GM19239 (cell line): ENCODE data around the gene ELP6.
"Not testable (repeated sequence)": the region's sequence is repeated elsewhere in the genome, so short reads cannot be mapped to it uniquely, and the experiment has no call there.

Experiments used
- DNase-seq: peaks from one replicate; pipeline ENCODE4 v3.0.0; 2011; ENCODE audit warnings: low spot score; ENCODE audit not compliant: insufficient read length
- FAIRE-seq: peaks from 2 replicates; lab custom pipeline; 2011; peaks lifted over from hg19 to GRCh38; lab: Jason Lieb, UNC

Gene ELP6

DNA sequence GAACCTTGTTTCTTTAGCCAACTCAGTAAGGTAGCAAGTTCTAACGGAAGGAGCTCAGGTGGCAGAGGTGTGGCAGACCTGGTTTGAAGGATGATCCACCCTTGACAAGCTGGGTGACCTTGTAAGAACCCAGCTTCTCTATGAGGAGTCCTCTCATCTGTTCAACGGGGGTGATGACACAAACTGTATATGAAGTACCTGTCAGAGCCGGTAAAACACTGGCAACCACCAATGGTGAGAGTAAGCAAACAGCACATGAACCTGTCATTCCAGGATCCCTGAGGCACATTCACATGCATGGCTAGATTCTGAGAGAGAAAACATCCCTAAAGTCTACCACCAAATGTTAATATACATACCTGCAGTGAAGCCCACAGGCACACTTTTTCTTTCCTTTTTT is 40.1 kb downstream of the ELP6 start:
- DNase-seq (no peak), FAIRE-seq (no peak)

DNA sequence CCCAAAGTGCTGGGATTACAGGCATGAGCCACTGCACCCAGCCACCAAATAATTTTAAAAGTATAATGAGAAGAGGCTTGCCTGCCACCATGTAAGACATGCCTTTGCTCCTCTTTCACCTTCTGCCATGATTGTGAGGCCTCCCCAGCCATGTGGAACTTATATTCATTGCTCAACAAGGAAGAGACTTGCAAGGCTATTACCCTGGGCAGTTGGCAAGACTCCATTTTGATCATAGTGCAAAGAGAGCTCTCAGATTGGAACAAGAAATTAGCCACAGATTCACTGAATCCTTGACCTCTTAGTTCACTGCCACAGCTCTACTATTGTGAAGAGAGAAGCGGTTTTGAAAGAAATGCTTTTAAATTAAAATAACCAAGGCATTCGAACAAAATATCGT is 43.9 kb downstream of the ELP6 start:
- DNase-seq (no peak), FAIRE-seq (no peak)

DNA sequence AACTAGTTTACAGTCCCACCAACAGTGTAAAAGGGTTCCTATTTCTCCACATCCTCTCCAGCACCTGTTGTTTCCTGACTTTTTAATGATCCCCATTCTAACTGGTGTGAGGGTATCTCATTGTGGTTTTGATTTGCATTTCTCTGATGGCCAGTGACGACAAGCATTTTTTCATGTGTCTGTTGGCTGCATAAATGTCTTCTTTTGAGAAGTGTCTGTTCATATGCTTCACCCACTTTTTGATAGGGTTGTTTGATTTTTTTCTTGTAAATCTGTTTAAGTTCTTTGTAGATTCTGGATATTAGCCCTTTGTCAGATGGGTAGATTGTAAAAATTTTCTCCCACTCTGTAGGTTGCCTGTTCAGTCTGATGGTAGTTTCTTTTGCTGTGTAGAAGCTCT is 45.2 kb downstream of the ELP6 start:
- FAIRE-seq, result not testable (repeated sequence)

DNA sequence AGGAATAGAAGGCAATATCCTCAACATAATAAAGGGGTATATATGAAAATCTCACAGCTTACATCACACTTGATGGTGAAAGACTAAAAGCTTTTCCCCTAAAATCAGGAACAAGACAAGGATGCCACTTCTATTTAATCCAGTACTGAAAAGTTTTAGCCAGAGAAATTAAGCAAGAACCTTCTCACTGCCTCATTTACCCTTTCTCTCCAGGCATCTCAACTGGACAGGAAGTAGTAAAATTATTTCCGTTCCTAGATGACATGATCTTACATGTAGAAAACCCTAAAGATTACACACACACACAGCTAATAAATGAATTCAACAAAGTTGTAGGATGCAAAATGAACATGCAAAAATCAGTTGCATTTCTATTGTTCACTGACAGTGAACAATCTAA is 48.9 kb downstream of the ELP6 start:
- DNase-seq, result no peak
- FAIRE-seq, result no peak

More for the DNA sequence above, 45.2 kb downstream of the ELP6 start:
- DNase-seq, result not testable (repeated sequence)

DNA sequence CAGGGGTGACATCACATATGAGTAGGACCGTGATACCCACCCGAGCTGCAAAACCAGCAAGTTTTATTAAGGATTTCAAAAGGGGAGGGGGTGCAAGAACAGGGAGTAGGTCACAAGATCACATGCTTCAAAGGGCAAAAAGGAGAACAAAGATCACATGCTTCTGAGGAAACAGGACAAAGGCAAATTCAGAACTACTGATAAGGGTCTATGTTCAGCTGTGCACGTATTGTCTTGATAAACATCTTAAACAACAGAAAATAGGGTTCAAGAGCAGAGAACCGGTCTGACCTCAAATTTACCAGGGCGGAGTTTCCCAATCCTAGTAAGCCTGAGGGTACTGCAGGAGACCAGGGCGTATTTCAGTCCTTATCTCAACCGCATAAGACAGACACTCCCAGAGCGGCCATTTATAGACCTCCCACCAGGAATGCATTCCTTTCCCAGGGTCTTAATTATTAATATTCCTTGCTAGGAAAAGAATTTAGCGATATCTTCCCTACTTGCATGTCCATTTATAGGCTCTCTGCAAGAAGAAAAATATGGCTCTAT is 53.9 kb downstream of the ELP6 start:
- FAIRE-seq, DNase-seq: not testable (repeated sequence)

DNA sequence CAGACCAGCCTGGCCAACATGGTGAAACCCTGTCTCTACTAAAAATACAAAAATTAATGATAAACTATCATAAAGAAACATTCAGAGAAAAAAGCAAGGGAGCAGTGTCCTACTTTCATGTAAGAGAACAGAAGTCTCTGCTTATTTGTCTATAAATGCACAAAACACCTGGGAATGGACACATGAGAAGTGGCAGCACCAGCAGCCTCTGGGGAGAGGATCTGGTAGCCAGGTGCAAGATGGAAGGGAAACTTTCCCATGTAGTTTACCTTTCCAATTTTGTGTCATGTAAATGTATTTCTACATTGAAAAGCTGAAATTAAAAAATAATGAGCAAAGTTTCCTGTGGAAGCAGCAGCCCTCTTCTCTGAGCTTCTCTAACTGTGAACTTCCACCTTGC is 56.5 kb downstream of the ELP6 start:
- no peak for DNase-seq
- FAIRE-seq, result no peak

DNA sequence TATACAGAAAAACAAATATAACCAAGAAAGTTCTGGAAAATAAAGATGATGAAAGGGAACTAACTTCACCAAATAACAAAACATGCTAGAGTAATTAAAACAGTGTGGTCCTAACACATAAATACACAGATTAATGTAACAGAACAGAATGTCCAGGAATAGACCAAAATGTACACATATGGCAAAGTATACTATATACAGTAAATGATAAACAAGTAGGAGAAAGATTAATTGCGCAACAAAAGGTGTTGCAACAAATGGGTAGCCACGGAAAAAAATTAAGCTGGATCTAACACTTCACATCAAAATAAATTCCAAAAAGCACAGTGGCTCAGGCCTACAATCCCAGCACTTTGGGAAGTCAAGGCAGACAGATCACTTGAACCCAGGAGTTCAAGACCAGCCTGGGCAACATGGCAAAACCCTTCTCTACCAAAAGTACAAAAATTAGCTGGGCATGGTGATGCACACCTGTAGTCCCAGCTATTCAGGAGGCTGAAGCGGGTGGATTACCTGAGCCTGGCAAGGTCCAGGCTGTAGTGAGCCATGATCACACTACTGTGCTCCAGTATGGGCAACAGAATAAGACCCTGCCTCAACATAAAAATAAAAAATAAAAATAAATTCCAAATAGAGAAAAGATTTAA is 57.6 kb downstream of the ELP6 start:
- no peak for FAIRE-seq
- DNase-seq, result no peak

DNA sequence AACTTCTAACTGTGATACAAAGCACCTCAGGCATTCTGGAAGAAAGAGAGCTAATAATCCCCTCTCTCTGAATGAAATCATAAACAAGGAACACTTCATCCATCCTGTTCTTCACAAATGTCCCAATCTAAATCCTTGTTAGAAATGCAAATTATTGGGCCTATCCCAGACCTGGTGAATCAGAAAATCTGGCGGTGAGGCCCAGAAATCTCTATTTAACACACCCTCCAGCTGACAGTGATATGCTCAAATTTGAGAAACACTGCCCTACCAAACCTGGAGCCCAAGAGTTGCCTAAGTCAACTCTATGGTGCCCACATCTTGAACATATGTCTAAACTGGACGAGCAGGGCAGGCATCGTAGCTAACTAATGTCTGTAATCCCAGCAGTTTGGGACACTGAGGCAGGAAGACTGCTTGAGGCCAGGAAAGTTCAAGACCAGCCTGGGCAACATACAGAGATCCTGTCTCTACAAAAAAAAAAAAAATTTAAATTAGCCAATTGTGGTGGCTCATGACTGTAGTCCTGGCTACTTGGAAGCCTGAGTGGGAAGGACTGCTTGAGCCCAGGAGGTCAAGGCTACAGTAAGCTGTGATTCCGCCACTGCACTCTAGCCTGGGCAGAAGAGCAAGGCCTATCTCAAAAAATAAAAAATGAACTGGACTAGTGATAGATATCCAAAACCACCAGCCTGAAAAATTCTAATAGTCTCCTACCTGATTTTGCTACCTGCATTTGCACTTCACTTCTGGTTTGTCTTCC is 60.9 kb downstream of the ELP6 start:
- FAIRE-seq, result no peak
- no peak for DNase-seq
